NK-92 (cell line): ENCODE measurements around the gene USP31.

ENCODE experiments used
- DNase-seq: peaks from one replicate; lab custom pipeline; 2025; ENCODE audit not compliant: unreplicated experiment; lab: John Stamatoyannopoulos, UW

Gene USP31

GRCh38 chr16:23132775-23133463, 16.3 kb downstream of the USP31 start:
- no peak for DNase-seq

- no peak for DNase-seq
Measured at GRCh38 chr16:23131931-23132621, 17.2 kb downstream of the USP31 start.

GRCh38 chr16:23131436-23131835, 17.8 kb downstream of the USP31 start:
- DNase-seq, result no peak

- no peak for DNase-seq
Measured at GRCh38 chr16:23131036-23131435, 18.2 kb downstream of the USP31 start.

GRCh38 chr16:23129686-23130085, 19.6 kb downstream of the USP31 start:
- no peak for DNase-seq

GRCh38 chr16:23128056-23128455, 21.2 kb downstream of the USP31 start:
- no peak for DNase-seq

- no peak for DNase-seq
Measured at GRCh38 chr16:23125277-23125676, 24.0 kb downstream of the USP31 start.

- no peak for DNase-seq
Measured at GRCh38 chr16:23124315-23124714, 24.9 kb downstream of the USP31 start.

GRCh38 chr16:23122144-23122543, 27.1 kb downstream of the USP31 start:
- DNase-seq, result no peak

GRCh38 chr16:23121024-23121423, 28.2 kb downstream of the USP31 start:
- DNase-seq, result no peak

GRCh38 chr16:23120562-23120961, 28.7 kb downstream of the USP31 start:
- no peak for DNase-seq

GRCh38 chr16:23119570-23119969, 29.7 kb downstream of the USP31 start:
- DNase-seq, result no peak

- DNase-seq, result no peak
Measured at GRCh38 chr16:23114131-23114904, 34.9 kb downstream of the USP31 start.

GRCh38 chr16:23113185-23113584, 36.1 kb downstream of the USP31 start:
- no peak for DNase-seq

GRCh38 chr16:23110257-23110899, 38.9 kb downstream of the USP31 start:
- DNase-seq, result no peak

GRCh38 chr16:23107936-23108335, 41.3 kb downstream of the USP31 start:
- no peak for DNase-seq

GRCh38 chr16:23107117-23107516, 42.1 kb downstream of the USP31 start:
- DNase-seq, result no peak

- no peak for DNase-seq
Measured at GRCh38 chr16:23105309-23105708, 43.9 kb downstream of the USP31 start.

GRCh38 chr16:23104032-23104955, 45.0 kb downstream of the USP31 start:
- no peak for DNase-seq

- no peak for DNase-seq
Measured at GRCh38 chr16:23103603-23104002, 45.6 kb downstream of the USP31 start.
